Thyroid gland (tissue), 4 donors: ENCODE results near the gene TAF11.

ENCODE experiments used
- CTCF ChIP-seq, 6 experiments: fragments of 200-600 bp in 3 of 6; fragments of 450-650 bp in 3 of 6; sonication (generic) in 3 of 6; IDR thresholded peaks; one replicate each; pipeline ENCODE4 v1.5.1; 2016 to 2019; ENCODE audit warnings: antibody characterized with exemption in 6 of 6, mild to moderate bottlenecking in 2 of 6, inconsistent platforms in 1 of 6, moderate library complexity in 1 of 6
- POLR2A ChIP-seq, 2 donors: fragments of 450-650 bp; IDR thresholded peaks; one replicate each; pipeline ENCODE4 v1.6.1; 2017; ENCODE audit warnings: antibody characterized with exemption in 2 of 2, mild to moderate bottlenecking in 2 of 2, moderate library complexity in 1 of 2

DNA sequence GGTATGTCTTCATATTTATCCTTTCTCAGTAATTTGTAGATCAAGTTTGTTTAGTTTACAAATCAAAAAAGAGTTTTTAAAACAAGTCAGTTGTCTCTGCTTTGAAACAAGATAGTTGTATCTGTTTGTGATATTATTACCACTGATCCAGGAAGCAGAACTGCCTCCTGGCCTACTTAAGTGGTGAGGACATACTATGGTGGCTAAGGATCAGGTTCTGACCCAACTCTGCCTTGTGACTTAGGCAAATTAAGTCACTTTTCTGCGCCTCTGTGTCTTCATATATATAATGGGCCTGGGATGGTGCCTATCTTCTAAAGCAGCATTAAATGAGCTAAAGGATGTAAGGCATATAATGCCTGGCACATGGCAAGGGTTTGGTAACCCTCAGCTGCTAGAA is 9.9 kb upstream of the TAF11 start:
- TF ChIP-seq CTCF (IDR thresholded peaks at IDR 0.05) (no peak), POLR2A (IDR thresholded peaks at IDR 0.05) (no peak)
